Neuronal stem cell (in vitro differentiated cells): ENCODE results near the gene RYR1.
A peak's percentile ranks its signal among the peaks of the same experiment; 100 is the strongest.

Experiments used
- DNase-seq: peaks from one replicate; pipeline ENCODE4 v3.0.0-alpha.2; 2013; ENCODE audit warnings: low spot score
- H2AFZ ChIP-seq: one replicate; pipeline ENCODE4 v1.6.1; 2013; ENCODE audit warnings: mild to moderate bottlenecking, low read length, inconsistent platforms
- H2AK5ac ChIP-seq: 2 replicates; pipeline ENCODE4 v1.6.1; 2013; ENCODE audit warnings: low read depth, mild to moderate bottlenecking, inconsistent platforms, low read length, moderate library complexity, mixed read lengths
- H2BK120ac ChIP-seq: 2 replicates; pipeline ENCODE4 v1.6.1; 2013; ENCODE audit warnings: low read depth, mild to moderate bottlenecking, inconsistent platforms, low read length, moderate library complexity, mixed read lengths
- H2BK12ac ChIP-seq: one replicate; pipeline ENCODE4 v1.6.1; 2013; ENCODE audit warnings: low read length, inconsistent platforms
- H2BK15ac ChIP-seq: 2 replicates; pipeline ENCODE4 v1.6.1; 2013; ENCODE audit warnings: mild to moderate bottlenecking, low read length, inconsistent platforms, mixed read lengths
- H2BK5ac ChIP-seq: one replicate; pipeline ENCODE4 v1.6.1; 2013; ENCODE audit warnings: inconsistent platforms, mild to moderate bottlenecking, low read length, moderate library complexity
- H3K14ac ChIP-seq: one replicate; pipeline ENCODE4 v1.6.1; 2013; ENCODE audit warnings: low read length, inconsistent platforms
- H3K18ac ChIP-seq: 2 replicates; pipeline ENCODE4 v1.6.1; 2013; ENCODE audit warnings: low read length, inconsistent platforms
- H3K23ac ChIP-seq: 2 replicates; pipeline ENCODE4 v1.6.1; 2013; ENCODE audit warnings: low read depth, mild to moderate bottlenecking, mixed read lengths, low read length, inconsistent platforms; ENCODE audit not compliant: poor library complexity
- H3K27ac ChIP-seq: replicated peaks from 3 replicates; pipeline ENCODE4 v1.5.1; 2013; ENCODE audit warnings: low read length, inconsistent platforms
- H3K27me3 ChIP-seq, 3 experiments: 2 replicates each; pipeline ENCODE4 v1.6.1; 2013; ENCODE audit warnings: low read length in 3 of 3, mild to moderate bottlenecking in 2 of 3, inconsistent platforms in 1 of 3, low read depth in 1 of 3, mixed read lengths in 1 of 3, moderate library complexity in 1 of 3; ENCODE audit not compliant: control insufficient read depth in 3 of 3, insufficient read depth in 3 of 3
- H3K36me3 ChIP-seq, 2 donors: replicated peaks in 1 of 2; 2 replicates each; pipeline ENCODE4 v1.6.1; 2013; ENCODE audit warnings: low read length in 2 of 2; ENCODE audit not compliant: control insufficient read depth in 2 of 2, insufficient read depth in 2 of 2
- H3K4ac ChIP-seq: 2 replicates; pipeline ENCODE4 v1.6.1; 2013; ENCODE audit warnings: inconsistent platforms, mild to moderate bottlenecking, low read length, moderate library complexity
- H3K4me1 ChIP-seq, 2 donors: 1 replicate in 1 of 2; 2 replicates in 1 of 2; pipeline ENCODE4 v1.6.1; 2013; ENCODE audit warnings: low read length in 2 of 2, low read depth in 1 of 2; ENCODE audit not compliant: control insufficient read depth in 2 of 2, insufficient read depth in 1 of 2
- H3K4me2 ChIP-seq: one replicate; pipeline ENCODE4 v1.6.1; 2013; ENCODE audit warnings: mild to moderate bottlenecking, low read length, inconsistent platforms; ENCODE audit not compliant: insufficient read depth, poor library complexity, severe bottlenecking
- H3K4me3 ChIP-seq, 2 donors: 2 replicates each; pipeline ENCODE4 v1.5.1; 2013; ENCODE audit warnings: low read length in 2 of 2, mild to moderate bottlenecking in 2 of 2, inconsistent platforms in 1 of 2, moderate library complexity in 1 of 2
- H3K79me1 ChIP-seq: one replicate; pipeline ENCODE4 v1.6.1; 2013; ENCODE audit warnings: low read depth, mild to moderate bottlenecking, inconsistent platforms, low read length, moderate library complexity
- H3K9ac ChIP-seq: one replicate; pipeline ENCODE4 v1.6.1; 2013; ENCODE audit warnings: mild to moderate bottlenecking, low read depth, low read length, inconsistent platforms; ENCODE audit not compliant: poor library complexity
- H3K9me3 ChIP-seq, 2 donors: replicated peaks in 1 of 2; 2 replicates each; pipeline versions ENCODE3 to v1.6.1; 2013; ENCODE audit warnings: low read length in 2 of 2, mild to moderate bottlenecking in 2 of 2, inconsistent platforms in 1 of 2, low read depth in 1 of 2, mixed read lengths in 1 of 2, moderate library complexity in 1 of 2; ENCODE audit not compliant: control insufficient read depth in 2 of 2, insufficient read depth in 1 of 2
- H4K8ac ChIP-seq: one replicate; pipeline ENCODE4 v1.6.1; 2013; ENCODE audit warnings: low read depth, mild to moderate bottlenecking, inconsistent platforms, low read length, moderate library complexity
- H4K91ac ChIP-seq: one replicate; pipeline ENCODE4 v1.6.1; 2013; ENCODE audit warnings: low read length, low read depth, mild to moderate bottlenecking, inconsistent platforms; ENCODE audit not compliant: poor library complexity
- WGBS, 2 donors: extraction: QIAGEN DNeasy Blood & Tissue Kit; methylation state at CpG; one replicate each; pipeline ENCODE4 v1.1.7; 2013; ENCODE audit warnings: missing lambda C conversion rate in 2 of 2, mixed read lengths in 1 of 2; ENCODE audit not compliant: insufficient read length in 2 of 2, insufficient replicate concordance in 1 of 2; ENCODE audit errors: extremely low coverage in 2 of 2; 5-methylcytosine and 5-hydroxymethylcytosine counted together

The RYR1 gene

GRCh38 chr19:38583985-38584305, 150.5 kb downstream of the RYR1 start:
- DNase-seq, result no peak
- Histone ChIP-seq H2AFZ (no peak overlapping the region), H3K4me1 (no peaks in the 10 kb centered on the region), H2BK15ac (no peak overlapping the region), H2BK5ac (peak overlapping the region; percentile 75), H3K9me3 (no peaks in the 10 kb centered on the region), H3K14ac (peak overlapping the region; percentile 94), H4K8ac (no peak overlapping the region), H4K91ac (no peak overlapping the region), H3K27me3 (no peaks in the 10 kb centered on the region), H3K36me3 (no peaks in the 10 kb centered on the region), H3K18ac (no peak overlapping the region), H3K4ac (no peak overlapping the region), H3K23ac (peak overlapping the region; percentile 89), H3K4me3 (peak overlapping the region in 1 of 2 donors; percentile 16), H2BK12ac (no peak overlapping the region), H3K4me2 (no peak overlapping the region), H3K27ac (no peak overlapping the region), H3K79me1 (peaks cover 6% of the 10 kb centered on the region), H2AK5ac (no peak overlapping the region), H3K9ac (no peak overlapping the region), H2BK120ac (peak overlapping the region; percentile 81)
- WGBS, 2 donors, result no CpG with 5 or more reads among the region's 4 CpGs

DNA sequence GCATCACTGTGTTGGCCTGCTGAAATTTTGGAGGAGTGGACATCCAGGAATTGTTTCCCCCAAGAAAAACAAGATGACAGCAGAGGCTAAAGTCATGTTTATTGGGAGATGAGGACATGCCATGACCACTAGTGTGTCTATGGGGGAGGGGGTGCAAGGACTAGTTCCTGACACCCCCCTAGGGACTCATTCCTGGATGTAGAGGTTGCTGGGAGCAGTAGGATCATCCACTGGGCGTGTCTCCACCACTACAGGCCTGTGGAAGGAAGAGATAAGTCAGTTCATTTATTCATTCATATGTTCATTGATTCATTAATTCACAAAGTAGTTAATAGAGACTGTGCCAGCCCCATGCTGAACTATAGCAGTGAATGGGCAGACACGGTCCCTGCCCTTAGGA, 154.1 kb downstream of the RYR1 start:
- H3K14ac ChIP-seq, result no peak overlapping the region
- no peak overlapping the region for H3K4me2 ChIP-seq
- H3K9me3 ChIP-seq, result no peaks in the 10 kb centered on the region
- no peak overlapping the region for H2BK15ac ChIP-seq
- H3K27ac ChIP-seq, result no peak overlapping the region
- H3K4me3 ChIP-seq, result no peak overlapping the region
- H4K8ac ChIP-seq, result no peak overlapping the region
- no peak for DNase-seq
- H2BK120ac ChIP-seq, result no peak overlapping the region
- H3K4me1 ChIP-seq, result no peaks in the 10 kb centered on the region
- peaks cover 3% of the 10 kb centered on the region for H3K79me1 ChIP-seq
- no peak overlapping the region for H2AK5ac ChIP-seq
- H3K23ac ChIP-seq, result no peak overlapping the region
- H2AFZ ChIP-seq, result no peak overlapping the region
- no peak overlapping the region for H3K4ac ChIP-seq
- H4K91ac ChIP-seq, result no peak overlapping the region
- no peak overlapping the region for H3K9ac ChIP-seq
- H3K36me3 ChIP-seq, result no peaks in the 10 kb centered on the region
- no peak overlapping the region for H3K18ac ChIP-seq
- no CpG with 5 or more reads among the region's 2 CpGs for WGBS, 2 donors
- H2BK12ac ChIP-seq, result no peak overlapping the region
- H3K27me3 ChIP-seq, result no peaks in the 10 kb centered on the region
- no peak overlapping the region for H2BK5ac ChIP-seq

DNA sequence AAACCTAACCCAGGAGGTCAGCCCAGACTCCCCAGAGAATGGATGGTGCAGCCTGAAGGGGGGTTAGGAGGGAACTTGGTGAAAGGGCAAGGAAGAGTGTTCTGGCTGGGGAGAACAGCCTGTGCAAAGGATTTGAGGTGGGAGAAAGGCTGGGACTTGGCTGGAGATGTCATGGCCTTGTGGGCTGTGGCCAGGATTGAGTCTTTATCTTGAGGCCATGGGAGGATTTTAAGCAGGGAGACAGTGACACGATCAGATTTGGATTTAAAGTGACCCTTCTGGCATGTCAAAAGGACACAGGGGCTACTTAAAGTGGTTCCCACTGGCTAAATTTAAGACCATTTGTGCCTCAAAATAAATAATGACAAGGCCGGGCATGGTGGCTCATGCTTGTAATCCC, 154.6 kb downstream of the RYR1 start:
- no peak overlapping the region for H2BK5ac ChIP-seq
- no peak overlapping the region for H2AFZ ChIP-seq
- H3K4me2 ChIP-seq, result no peak overlapping the region
- H3K18ac ChIP-seq, result no peak overlapping the region
- H3K27me3 ChIP-seq, result no peaks in the 10 kb centered on the region
- H3K4me1 ChIP-seq, result no peaks in the 10 kb centered on the region
- WGBS, 2 donors, result no CpG with 5 or more reads among the region's 2 CpGs
- H3K14ac ChIP-seq, result no peak overlapping the region
- no peak overlapping the region for H3K4ac ChIP-seq
- H3K27ac ChIP-seq, result no peak overlapping the region
- DNase-seq, result no peak
- H2BK15ac ChIP-seq, result no peak overlapping the region
- no peak overlapping the region for H3K9ac ChIP-seq
- H2AK5ac ChIP-seq, result no peak overlapping the region
- H2BK120ac ChIP-seq, result no peak overlapping the region
- H3K4me3 ChIP-seq, result no peak overlapping the region
- H4K91ac ChIP-seq, result no peak overlapping the region
- H2BK12ac ChIP-seq, result no peak overlapping the region
- H4K8ac ChIP-seq, result no peak overlapping the region
- H3K79me1 ChIP-seq, result peaks cover 3% of the 10 kb centered on the region
- no peaks in the 10 kb centered on the region for H3K36me3 ChIP-seq
- no peak overlapping the region for H3K23ac ChIP-seq
- no peaks in the 10 kb centered on the region for H3K9me3 ChIP-seq

DNA sequence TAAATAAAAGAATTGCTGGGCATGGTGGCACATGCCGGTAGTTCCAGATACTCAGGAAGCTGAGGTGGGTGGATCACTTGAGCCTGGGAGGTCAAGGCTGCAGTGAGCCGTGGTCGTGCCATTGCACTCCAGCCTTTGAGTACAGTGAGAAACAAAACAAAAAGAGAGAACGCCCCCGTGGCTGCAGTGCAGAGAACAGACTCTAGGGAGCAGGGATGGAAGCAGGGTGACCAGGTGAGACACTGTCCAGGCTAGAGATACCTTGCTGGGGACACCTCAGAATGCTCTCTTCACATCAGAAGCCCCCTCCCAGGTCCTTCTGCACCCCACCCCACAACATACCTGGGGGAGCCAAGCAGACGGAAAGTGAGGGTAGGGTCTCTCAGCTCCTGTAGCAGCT, 159.4 kb downstream of the RYR1 start:
- Histone ChIP-seq H3K79me1 (no peaks in the 10 kb centered on the region), H3K23ac (no peak overlapping the region), H3K27ac (no peak overlapping the region), H3K36me3 (no peaks in the 10 kb centered on the region), H3K18ac (no peak overlapping the region), H3K9me3 (no peaks in the 10 kb centered on the region), H2BK12ac (no peak overlapping the region), H3K27me3 (peaks cover 0 to 6% (median 2%) of the 10 kb centered on the region in 3 experiments), H3K9ac (no peak overlapping the region), H3K4me1 (peaks cover 0 to 5% of the 10 kb centered on the region in 2 donors), H3K4me2 (no peak overlapping the region), H2AFZ (no peak overlapping the region), H2AK5ac (peak overlapping the region; percentile 7), H3K4me3 (no peak overlapping the region), H4K8ac (no peak overlapping the region), H4K91ac (no peak overlapping the region), H2BK15ac (no peak overlapping the region), H3K4ac (no peak overlapping the region), H2BK5ac (no peak overlapping the region), H2BK120ac (no peak overlapping the region), H3K14ac (no peak overlapping the region)
- WGBS, 2 donors, result no CpG with 5 or more reads among the region's 6 CpGs
- no peak for DNase-seq
